Mucosa of gallbladder (tissue), 1 donor: ENCODE data around the gene PAFAH1B2. TPM values are rescaled to one million over a fixed set of nuclear protein-coding genes. Genes with fewer than 3 reads are reported as not detected.
"Not testable (repeated sequence)": the region's sequence is repeated elsewhere in the genome, so short reads cannot be mapped to it uniquely, and the experiment has no call there.

Experiments used
- DNase-seq: peaks from one replicate; pipeline ENCODE4 v3.0.0-alpha.2; 2020; ENCODE audit warnings: low spot score
- total RNA-seq: library from RNA; stranded (reverse); gene quantifications from one replicate; pipeline ENCODE4 v1.2.1, GENCODE V29; 2021
- donor health status: DM: no; HTN: no; CAD: no.

The PAFAH1B2 gene
- total RNA-seq, 1 donor from 2014 or later, result 73.9 TPM

DNA sequence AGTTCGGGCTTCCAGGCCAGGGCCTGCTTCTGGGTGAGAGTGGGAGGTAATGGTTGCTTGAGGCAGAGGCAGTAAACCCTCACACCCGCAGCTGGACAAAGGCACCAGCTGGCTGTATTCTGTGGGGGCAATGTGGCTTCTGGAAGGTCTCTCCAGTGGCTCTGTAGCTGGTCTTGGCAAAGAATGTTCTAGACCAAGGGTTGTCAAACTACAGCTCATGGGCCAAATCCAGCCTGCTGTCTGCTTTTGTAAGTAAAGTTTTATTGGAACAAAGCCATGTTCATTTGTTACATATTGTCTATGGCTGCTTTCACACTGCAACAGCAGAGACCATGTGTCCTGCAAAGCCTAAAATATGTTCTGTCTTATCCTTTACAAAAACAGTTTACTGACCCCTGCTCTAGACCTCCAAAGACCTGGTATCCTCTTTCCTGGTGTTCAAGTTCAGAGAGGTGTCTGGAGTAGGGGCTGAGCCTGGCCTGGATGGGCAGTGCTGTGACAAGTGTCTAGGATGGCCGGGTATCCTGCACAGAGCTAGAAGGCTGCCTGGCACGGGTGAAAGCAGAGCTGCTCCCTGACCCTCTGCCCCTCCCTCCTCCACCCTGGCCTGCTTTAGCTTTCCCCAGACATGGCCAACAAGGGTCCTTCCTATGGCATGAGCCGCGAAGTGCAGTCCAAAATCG lies 58.4 kb downstream of the PAFAH1B2 start:
- no peak for DNase-seq

DNA sequence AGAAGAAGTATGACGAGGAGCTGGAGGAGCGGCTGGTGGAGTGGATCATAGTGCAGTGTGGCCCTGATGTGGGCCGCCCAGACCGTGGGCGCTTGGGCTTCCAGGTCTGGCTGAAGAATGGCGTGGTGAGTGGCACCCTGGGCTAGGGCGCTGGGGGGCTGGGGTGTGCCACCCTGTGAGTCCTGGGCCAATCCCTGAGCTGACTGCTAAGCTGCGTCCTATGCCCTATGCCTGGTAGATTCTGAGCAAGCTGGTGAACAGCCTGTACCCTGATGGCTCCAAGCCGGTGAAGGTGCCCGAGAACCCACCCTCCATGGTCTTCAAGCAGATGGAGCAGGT lies 59.0 kb downstream of the PAFAH1B2 start:
- DNase-seq, result no peak

DNA sequence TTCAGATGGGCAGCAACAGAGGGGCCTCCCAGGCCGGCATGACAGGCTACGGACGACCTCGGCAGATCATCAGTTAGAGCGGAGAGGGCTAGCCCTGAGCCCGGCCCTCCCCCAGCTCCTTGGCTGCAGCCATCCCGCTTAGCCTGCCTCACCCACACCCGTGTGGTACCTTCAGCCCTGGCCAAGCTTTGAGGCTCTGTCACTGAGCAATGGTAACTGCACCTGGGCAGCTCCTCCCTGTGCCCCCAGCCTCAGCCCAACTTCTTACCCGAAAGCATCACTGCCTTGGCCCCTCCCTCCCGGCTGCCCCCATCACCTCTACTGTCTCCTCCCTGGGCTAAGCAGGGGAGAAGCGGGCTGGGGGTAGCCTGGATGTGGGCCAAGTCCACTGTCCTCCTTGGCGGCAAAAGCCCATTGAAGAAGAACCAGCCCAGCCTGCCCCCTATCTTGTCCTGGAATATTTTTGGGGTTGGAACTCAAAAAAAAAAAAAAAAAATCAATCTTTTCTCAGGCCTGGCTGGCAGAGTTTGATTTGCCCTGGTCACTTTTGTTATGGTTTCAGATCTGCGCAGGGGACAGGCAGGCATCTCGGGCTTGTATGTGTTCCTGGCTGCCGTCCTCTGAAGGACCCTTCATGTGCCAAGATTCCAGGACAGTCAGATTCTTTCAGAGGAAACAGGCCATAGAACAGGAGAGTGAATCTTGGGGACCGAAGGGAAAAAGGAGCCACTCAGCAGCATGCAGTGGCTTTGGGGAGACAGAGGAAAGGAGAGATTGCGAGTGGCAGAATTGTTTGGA lies 60.4 kb downstream of the PAFAH1B2 start:
- DNase-seq, result no peak

DNA sequence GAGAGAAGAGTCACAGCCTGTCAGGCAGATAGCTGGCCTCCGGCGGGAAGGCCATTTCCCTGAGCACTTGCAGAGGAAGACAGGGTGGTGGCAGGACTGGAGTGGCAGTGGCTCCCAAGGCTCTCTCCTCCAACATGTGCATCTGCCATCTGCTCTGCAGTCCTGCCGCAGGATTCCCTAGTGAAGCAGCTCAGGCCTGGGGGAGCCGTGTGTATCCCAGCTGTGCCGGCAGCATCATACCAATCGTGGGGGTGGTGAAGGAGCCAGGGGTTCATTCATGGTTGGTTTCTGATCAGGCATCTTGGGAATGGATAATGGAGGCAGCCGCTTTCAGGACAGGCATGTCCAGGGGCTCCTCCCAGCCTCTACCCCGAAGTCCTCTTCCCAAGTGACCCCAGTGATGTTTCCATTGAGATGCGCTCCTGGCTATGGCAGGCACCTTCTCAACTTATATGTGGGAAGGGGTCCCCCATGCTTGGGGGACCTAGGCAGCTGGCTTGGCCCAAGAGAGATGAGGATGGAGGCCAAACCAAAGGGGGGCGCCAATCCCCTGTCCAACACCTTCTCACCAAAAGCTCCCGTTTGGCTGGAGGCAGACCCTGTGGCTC lies 61.2 kb downstream of the PAFAH1B2 start:
- DNase-seq, result no peak

- not testable (repeated sequence) for DNase-seq
Observed at GRCh38 chr11:117206111-117206510, 62.0 kb downstream of the PAFAH1B2 start.

- not testable (repeated sequence) for DNase-seq
Observed at GRCh38 chr11:117206859-117207258, 62.8 kb downstream of the PAFAH1B2 start.

DNA sequence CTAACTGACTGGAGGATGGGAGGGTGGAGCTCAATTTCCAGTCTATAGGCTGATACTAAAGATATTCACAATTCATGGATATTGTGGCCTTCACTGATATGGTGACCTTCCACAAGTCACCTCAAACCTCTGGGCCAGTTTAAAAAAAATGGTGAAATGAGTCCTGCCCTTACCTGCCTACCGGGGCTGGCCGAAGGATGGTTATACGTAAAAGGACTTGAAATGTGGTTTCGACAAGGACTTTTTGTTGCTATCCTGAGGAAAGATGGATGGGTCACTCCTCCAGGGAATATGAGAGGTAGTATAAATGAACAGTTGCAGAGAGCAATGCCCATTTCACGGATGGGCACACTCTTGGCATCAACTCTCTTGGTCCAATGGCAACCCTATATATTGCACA lies 63.4 kb downstream of the PAFAH1B2 start:
- not testable (repeated sequence) for DNase-seq

DNA sequence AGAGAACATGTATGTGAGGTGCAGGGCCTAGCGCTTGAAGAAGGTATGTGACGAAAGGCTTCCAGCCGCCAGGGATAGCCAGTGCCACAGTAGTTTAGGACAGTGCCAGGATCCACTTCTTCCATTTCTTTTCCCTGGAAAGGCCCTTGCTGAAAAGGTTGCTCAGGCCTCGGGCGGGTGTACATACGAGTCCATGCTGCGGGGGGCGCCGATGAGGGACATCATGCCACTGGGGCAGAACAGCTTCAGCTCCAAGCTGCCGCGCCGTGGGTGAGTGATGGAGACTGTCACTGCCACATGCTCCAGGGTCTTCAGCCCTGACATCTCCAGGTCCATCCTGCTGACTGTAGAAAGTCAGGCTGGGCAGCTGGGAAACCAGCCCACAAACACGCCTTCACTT lies 64.6 kb downstream of the PAFAH1B2 start:
- DNase-seq, result not testable (repeated sequence)

GRCh38 chr11:117209351-117210125 lies 65.5 kb downstream of the PAFAH1B2 start:
- DNase-seq, result not testable (repeated sequence)

GRCh38 chr11:117210620-117211019 lies 66.5 kb downstream of the PAFAH1B2 start:
- DNase-seq, result no peak

GRCh38 chr11:117212697-117213355 lies 68.7 kb downstream of the PAFAH1B2 start:
- DNase-seq, result no peak

DNA sequence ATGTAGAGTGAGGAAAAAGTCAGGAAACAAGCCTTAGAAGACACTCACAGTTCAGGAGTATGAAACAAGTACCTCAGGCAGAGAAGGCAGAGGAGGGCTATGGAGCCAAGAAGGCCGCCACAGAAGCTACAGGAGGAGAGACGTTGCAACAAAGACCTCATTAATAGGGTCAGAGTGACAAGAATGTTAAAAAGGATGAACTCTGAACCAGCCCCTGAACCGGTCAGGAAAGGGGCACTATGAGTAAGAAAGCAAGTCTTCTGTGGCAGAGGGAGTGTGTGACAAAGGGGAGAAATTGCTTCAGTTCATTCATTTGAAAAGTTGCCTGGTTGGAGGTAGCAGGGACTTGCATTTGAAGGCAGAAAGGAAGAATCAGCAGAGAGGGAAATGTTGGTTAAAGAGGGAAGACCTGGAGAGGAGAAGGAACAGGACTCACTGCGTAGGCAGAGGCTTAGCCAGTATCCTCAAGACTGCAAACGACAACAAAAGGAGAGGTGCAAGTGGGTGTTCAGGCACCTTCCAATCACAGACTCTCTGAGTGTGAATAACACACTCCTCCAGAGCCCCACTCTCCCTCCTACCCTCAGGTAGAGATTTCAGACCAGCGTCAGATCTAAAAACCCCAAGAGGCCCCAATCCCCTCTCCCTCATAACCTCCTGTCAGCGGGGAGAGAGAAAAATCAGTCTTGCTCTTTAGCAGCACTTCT lies 70.5 kb downstream of the PAFAH1B2 start:
- no peak for DNase-seq

GRCh38 chr11:117217141-117218084 lies 73.3 kb downstream of the PAFAH1B2 start:
- no peak for DNase-seq

DNA sequence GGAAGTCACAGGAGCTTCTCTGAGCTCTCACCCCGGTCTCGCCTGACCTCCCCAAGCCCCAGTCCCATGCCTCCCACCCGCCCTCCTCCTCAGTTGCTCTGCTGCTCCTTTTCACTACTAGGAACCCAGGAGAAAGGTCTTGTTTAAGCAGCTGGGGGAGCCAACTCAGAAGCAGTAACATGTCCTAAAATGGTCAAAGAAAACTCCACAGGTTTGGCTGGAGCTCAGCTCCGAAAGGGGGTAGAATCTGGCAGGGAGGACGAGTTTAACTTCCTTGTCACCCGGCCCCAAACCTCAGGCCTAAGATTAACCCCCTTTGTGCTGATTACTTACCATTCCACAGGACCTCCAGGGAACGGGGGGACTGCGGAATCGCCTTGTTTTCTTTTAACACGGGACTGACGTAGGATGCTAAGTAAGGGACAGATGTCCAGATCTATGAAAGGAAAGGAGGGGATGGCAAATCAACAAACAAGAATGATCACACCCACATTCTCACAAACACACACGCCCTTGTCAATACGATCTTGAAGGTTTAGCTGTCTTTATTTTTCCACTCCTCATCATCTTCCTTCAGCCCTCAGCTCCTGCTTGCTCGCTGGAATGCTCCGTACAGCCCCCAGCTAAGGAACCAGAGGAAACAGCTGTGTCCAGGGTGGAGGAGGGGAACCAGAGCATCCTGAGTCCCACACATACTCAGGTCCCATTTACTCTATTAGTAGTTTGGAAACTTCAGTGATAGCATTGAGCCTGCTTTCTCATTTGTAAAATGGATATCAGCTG lies 74.2 kb downstream of the PAFAH1B2 start:
- no peak for DNase-seq

DNA sequence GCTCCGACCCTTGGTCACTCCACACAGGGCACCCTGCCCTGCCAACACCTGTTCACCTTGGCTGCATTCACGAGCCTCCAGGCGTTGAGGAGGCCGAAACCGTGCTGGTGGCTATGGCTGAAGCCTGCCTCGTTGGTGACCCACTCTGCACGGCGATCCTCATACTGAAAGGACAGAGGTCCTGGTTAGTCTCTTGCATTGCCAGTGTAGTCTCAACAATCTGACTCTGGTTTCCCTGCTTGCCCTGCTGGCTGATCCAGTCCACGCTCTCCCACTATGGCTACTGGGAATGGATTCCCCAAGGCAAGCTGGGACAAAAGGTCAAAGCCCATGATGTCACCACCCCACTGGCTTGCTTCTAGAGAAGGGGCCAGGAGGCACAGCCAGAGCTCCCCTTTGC lies 74.9 kb downstream of the PAFAH1B2 start:
- DNase-seq, result no peak

- DNase-seq, result no peak
Observed at GRCh38 chr11:117219455-117219854, 75.4 kb downstream of the PAFAH1B2 start.

GRCh38 chr11:117219995-117220394 lies 75.9 kb downstream of the PAFAH1B2 start:
- DNase-seq, result no peak

- no peak for DNase-seq
Observed at GRCh38 chr11:117220568-117220967, 76.5 kb downstream of the PAFAH1B2 start.
